Fibroblast of skin of right biceps (primary cell): Measurements from ENCODE around the gene VWA7.
A peak's percentile ranks its signal among the peaks of the same experiment; 100 is the strongest.
"Not testable (repeated sequence)": the region's sequence is repeated elsewhere in the genome, so short reads cannot be mapped to it uniquely, and the experiment has no call there.

Experiments used
- DNase-seq: peaks from one replicate; pipeline ENCODE4 v3.0.0-alpha.2; 2013

Gene VWA7

GRCh38 chr6:31799781-31800180, 22.7 kb upstream of the VWA7 start:
- peak; percentile 28 for DNase-seq

DNA sequence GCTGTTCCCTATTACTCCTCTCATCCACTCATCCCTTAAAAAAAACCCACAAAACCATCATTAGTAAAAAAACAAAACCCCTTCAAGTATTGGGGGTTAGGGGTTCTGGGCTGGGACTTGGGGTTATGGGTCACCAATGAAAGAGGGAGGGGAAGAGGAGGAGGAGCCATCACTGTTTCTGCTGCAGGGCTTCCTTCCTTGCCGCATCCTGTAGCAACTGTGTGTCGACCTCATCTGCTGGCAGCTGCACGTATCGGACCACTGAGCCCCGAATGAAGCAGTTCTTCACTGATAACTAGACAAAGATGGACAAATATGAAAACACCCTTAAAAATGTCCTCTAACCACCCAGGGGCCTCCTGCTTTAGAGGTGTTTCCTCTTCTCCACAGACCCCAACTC, 20.5 kb upstream of the VWA7 start:
- no peak for DNase-seq

GRCh38 chr6:31796993-31797385, 19.9 kb upstream of the VWA7 start:
- no peak for DNase-seq

GRCh38 chr6:31795616-31796298, 18.6 kb upstream of the VWA7 start, which contains the start of gene VARS1:
VARS1 (minus strand) TSS chr6:31795752; CDS start chr6:31795217, 535 bp downstream.
- DNase-seq = peak; percentile 89

- DNase-seq = no peak
Observed at GRCh38 chr6:31794866-31795615, 17.9 kb upstream of the VWA7 start.

GRCh38 chr6:31794294-31794865, 17.3 kb upstream of the VWA7 start:
- DNase-seq = peak; percentile 44

DNA sequence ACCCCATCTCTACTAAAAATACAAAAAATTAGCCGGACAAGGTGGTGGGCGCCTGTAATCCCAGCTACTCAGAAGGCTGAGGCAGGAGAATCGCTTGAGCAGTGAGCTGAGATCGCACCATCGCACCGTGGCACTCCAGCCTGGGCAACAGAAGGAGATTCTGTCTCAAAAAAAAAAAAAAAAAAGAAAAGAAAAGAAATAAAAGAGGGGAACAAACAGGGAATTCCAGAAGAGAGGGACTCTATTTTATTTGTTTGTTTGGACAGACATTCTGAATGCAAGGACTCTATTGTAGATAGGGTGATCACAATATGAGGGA, 16.8 kb upstream of the VWA7 start:
- DNase-seq = not testable (repeated sequence)

- peak; percentile 53 for DNase-seq
Observed at GRCh38 chr6:31792761-31793171, 15.6 kb upstream of the VWA7 start.

DNA sequence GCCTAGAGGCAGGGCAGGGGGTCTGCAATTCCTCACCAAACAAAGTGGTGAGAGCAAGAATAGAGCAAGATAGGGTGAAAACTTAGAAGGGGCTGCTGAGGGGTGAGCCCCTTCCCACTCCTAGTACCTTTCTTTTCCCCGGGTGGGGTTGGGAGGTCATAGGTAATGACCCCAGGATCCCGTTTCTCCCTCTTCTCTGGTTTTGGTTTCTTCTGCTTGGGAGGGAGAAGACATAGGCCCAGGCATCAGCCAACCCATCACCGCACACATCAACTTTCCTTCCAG, 14.9 kb upstream of the VWA7 start:
- DNase-seq = no peak

DNA sequence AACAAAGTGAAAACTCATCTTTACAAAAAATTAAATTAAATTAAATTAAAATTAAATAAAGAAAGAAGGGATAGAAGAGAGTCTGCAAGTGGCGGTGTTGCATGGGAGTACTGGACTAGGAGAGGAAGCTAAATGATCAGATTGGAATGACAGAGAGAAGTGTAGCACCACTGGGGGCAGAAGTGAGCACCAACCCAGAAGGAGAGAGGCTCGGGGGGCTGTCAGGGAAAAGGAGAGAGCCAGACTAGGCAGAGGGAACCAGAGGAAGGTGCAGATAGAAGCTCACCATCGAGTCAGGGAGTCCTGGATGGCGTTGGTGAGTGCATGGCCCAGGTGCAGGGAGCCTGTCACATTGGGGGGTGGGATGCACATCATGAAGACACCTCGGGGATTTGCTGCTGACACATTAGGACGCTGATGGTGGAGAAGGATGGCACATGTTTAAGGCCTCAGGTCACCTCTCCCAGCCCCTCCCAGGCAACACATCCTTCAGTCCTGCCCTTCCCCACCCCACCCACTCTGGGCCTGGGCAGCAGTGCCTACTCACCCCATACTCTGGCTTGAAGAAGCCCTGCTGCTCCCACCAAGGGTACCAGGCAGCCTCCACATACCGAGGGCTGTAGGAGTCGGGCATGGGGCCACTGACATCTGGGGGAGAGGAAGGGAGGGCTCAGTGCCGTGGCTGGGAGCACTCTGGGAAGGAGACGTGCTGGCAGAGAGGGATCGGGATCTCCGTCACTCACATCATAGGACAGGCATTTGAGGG, 14.4 kb upstream of the VWA7 start:
- peak; percentile 55 for DNase-seq

DNA sequence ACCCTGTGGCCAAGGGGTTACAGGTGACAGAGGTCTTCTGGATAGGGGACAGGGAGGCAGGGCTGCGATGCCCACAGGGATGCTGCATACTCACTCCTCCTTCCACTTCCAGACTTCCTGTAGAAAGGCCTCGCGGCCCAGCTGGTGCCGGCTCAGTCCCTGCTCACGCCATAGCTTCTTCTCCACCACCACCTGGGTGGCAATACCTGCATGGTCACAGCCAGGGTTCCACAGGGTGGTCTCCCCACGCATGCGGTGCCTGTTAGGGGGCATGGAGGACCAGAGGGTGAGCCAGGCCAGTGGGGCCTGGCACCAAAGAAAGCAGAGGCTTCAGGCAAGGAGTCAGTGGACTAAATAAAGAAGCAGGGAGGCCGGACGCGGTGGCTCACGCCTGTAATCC, 8.3 kb upstream of the VWA7 start:
- DNase-seq = no peak

DNA sequence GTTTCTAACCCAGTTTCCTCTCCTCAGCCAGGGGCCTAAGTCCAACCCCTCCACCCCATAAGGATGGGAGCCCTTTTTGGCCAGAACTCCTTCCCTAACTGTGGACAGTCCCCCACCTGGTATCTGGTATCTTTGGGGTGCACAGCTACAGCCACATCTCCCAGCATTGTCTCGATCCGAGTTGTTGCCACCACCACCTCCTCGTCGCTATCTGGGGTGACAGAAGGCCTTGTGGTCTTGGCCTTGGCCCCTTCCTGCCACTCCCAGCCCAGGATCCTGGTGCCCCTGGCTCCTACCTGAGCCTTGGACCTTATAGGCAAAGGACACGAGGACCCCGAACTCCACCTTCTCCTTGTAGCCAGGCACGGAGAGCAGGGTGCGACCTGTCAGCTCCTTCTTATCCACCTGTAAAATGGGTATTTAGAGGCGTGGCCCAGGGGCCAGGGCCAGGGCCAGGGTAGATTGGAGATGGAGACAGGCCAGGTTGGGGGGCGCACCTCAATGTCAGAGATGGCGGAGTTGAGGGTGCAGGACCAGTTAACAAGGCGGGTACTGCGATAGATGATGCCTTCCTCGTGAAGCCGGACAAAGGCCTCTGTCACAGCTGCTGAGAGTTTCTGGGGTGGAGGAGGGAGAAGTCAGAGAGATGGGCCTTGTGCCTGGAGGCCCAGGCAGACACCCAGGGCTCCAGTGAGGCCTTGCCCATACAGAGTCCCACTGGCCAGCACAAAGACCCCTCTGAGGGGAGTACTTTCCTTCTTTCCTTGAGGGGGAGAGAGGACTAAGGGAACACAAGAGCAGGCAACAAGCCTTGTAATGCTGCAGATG, 7.2 kb upstream of the VWA7 start:
- DNase-seq = no peak

DNA sequence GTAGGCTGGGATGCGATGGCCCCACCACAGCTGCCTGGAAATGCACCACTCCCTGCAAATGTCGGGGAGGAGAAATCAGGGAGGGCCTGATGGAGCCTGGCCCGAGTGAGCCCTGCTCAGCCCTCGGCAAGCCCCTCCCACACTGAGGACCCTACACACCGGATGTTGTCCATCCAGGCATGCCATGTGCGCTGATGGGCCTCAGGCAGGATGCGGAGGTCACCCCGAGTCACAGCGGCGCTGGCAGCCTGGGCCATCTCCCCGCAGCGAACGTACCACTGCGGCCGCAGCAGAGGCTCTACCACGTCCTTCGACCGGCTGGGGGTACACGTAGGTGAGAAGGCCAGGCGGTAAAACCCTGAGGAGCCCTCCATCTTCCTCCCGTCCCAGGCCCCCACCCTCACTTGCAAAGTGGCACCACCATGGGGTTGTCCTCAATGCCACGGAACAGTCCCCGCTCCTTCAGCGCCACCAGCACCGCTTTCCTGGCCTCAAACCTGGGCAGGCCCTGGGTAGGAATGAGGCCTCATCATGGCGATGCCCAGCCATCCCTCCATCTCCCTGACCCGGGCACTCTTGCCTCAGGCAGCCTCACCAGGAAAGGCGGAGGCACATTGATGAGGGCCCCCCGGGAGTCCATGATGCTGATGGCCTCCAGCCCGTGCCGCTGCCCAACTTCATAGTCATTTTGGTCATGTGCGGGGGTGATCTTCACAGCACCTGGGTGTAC, 5.2 kb upstream of the VWA7 start:
- no peak for DNase-seq

- DNase-seq = no peak
Observed at GRCh38 chr6:31781244-31782125, 4.4 kb upstream of the VWA7 start.

DNA sequence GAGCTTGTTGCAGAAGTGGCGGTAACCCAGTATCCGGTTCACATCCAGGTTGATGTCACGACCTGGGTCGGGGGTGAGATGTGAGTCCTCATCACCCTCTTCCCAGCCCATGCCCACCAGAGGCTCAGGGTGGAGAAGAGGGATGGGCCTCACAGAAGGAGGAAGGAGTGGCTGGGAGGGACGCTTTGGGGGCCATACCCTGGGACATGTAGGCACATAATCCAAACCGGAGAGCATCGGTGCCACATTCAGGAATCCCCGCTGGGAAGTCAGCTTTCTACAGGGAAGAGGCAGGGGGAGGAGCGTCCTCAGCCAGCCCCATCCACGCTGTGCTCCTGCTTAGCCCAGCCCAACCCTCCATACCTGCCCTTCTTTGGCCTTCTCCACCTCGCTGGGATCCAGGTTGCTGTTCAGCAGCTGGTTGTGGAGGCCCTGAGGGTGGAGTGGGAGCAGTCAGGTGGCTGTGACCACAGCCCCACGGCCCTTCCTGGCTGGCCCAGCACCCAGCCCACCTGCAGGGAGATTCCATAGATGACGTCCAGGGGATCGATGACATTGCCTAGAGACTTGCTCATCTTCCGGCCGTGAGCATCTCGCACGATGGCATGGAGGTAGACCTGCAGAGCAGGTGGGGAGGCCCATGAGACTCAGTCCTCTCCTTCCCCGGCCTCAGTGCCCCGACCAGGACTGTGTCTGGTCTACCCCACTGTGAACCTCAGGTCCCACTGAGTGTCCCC, 3.5 kb upstream of the VWA7 start:
- DNase-seq = no peak

DNA sequence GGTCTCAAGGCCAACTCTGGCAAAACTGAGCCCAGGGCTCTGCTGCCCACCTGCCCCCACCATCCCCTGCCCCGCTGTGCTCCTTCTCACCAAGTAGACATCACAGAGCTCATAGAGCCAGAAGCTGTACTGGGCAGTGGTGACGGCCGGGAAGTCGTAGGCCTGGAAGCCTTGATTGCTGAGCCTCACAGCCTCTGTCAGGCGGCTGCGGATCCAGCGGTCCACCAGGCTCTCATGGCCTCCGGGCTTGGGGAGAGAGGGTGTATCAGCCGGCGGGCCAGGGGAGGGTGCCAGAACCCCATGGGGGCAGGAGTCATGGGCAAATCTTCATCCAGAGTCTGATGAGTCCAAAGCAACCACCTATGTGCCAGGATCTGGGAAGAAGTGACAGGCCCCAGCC, 2.8 kb upstream of the VWA7 start:
- DNase-seq = no peak

GRCh38 chr6:31778999-31779885, 2.1 kb upstream of the VWA7 start:
- DNase-seq = no peak

- no peak for DNase-seq
Observed at GRCh38 chr6:31778193-31778592, 1.1 kb upstream of the VWA7 start.

GRCh38 chr6:31777667-31778050, 531 bp upstream of the VWA7 start:
- no peak for DNase-seq
